GM10266 (cell line): ENCODE results near the gene IGSF5.
"Not testable (repeated sequence)": the region's sequence is repeated elsewhere in the genome, so short reads cannot be mapped to it uniquely, and the experiment has no call there.

Experiments
- DNase-seq: peaks from one replicate; pipeline ENCODE4 v3.0.0; 2012; ENCODE audit errors: extremely low spot score
- TF ChIP-seq, protein P1 (sequence below): IDR thresholded peaks from 2 replicates; pipeline ENCODE4 v1.5.1; 2012; ENCODE audit warnings: mild to moderate bottlenecking, low read depth; ENCODE audit not compliant: control insufficient read depth, insufficient read depth; ENCODE audit errors: missing control alignments

The IGSF5 gene

DNA sequence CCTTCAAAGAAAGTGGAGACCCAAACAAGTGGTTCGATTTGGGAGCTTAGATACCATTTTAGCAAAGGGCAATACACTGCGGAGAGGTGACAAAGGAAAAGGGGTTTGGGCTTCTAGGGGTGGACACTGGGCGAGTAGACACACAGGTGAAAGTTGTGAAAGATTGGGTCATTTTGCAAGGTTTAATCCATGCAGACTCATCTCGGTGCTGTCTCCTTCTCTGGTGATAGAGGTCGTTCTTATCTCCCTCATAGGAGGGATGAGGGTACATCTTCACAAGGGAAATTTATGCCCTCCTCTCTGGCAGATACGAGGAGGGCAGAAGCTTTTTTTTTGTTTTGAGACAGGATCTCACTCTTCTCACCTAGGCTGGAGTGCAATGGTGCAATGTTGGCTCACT is 6.4 kb upstream of the IGSF5 start:
- TF ChIP-seq, protein P1, sequence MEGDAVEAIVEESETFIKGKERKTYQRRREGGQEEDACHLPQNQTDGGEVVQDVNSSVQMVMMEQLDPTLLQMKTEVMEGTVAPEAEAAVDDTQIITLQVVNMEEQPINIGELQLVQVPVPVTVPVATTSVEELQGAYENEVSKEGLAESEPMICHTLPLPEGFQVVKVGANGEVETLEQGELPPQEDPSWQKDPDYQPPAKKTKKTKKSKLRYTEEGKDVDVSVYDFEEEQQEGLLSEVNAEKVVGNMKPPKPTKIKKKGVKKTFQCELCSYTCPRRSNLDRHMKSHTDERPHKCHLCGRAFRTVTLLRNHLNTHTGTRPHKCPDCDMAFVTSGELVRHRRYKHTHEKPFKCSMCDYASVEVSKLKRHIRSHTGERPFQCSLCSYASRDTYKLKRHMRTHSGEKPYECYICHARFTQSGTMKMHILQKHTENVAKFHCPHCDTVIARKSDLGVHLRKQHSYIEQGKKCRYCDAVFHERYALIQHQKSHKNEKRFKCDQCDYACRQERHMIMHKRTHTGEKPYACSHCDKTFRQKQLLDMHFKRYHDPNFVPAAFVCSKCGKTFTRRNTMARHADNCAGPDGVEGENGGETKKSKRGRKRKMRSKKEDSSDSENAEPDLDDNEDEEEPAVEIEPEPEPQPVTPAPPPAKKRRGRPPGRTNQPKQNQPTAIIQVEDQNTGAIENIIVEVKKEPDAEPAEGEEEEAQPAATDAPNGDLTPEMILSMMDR, result no peak
- no peak for DNase-seq

DNA sequence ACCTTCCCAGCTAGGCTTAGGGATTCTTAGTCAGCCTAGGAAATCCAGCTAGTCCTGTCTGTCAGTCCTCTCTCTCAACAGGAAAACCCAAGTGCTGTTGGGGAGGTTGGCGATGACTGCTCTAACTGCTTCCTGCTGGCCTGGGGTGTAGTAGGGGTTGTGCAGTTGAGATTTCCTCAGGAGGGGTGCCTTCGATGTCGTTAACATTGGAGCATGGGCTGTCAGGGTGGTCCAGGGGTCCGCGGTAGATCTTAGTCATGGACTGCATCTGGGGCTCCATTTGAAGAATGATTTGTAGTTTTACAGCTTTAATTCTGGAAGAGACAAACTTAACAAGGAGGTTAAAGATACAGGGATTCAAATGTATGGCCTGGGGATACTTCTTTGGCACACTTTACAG is 5.5 kb upstream of the IGSF5 start:
- not testable (repeated sequence) for DNase-seq

DNA sequence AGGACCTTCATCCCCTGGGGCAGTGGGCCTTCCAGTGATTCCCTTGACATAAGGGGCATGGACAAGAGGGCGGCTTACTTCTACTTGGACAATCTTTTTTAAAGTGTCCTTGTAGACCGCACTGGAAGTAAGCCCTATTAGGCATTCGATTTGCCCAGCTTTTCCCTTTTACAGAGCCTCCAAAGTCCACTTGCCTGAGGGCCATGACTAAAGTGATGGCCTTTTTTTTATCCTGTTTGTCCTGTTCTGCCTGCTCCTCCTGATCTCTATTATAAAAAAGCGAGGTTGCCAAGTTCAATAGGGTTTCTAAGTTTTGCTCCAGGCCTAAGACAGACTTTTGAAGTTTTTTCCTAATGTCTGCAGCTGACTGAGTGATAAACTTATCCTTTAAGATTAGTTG is 2.4 kb upstream of the IGSF5 start:
- not testable (repeated sequence) for DNase-seq

DNA sequence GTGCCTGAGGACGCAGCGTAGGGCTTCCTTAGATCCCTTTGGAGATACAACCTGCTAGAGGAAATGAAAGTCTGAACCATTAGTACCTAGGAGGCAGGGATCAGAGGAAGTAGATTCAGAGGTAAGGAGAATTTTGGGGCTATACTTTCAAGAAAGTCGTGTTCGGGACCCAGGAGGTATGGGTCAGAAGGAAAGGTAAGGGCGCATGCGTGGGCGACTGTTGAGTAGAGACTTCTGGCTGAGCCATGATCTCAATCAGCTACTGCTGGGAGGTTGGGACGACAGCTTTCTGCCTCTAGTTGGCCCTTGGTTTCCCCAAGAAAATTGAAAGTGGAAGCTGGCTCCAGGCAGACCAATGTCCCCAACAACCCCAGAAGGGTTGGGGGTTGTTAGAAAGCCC is 349 bp downstream of the IGSF5 start:
- not testable (repeated sequence) for DNase-seq

DNA sequence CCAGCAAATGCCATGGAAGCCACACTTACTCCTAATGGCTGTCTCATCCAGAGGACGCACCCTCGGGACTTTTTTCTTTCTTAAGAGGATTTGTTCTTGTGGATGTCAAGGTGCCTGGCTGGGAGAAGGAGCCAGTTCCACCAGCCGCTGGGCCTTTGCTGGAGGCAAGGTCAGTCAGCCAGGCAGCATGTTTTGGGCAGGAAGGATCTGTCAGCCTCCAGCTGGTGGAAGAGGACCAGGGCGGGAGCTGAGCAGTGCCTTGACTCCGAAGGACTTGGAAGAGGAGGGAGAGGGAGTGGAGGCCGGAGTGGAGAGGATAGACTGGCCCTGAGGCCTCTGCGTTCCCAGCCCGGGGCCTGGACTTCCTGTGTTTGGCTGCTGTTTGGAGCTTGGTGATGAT is 5.7 kb downstream of the IGSF5 start:
- TF ChIP-seq, protein P1, result no peak
- no peak for DNase-seq

DNA sequence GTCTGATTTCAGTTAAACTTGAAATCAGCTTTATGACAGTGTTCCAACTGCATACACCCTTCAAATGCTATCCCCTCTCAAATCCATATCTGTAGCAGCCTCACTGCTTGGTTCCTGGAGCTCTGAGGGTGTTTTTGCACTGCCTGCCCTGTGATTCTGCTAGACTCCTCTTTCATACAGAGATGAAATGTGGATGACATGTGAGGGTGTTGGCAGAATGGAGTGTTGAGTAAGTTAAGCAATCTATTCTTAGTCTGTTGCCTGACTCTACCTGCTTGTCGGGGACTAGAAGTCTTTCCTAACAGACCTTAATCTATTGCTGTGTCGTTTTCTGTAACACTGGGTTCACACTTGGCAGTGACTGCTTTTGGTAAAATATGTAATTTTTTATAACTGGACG is 9.8 kb downstream of the IGSF5 start:
- TF ChIP-seq, protein P1, result no peak
- DNase-seq, result no peak

DNA sequence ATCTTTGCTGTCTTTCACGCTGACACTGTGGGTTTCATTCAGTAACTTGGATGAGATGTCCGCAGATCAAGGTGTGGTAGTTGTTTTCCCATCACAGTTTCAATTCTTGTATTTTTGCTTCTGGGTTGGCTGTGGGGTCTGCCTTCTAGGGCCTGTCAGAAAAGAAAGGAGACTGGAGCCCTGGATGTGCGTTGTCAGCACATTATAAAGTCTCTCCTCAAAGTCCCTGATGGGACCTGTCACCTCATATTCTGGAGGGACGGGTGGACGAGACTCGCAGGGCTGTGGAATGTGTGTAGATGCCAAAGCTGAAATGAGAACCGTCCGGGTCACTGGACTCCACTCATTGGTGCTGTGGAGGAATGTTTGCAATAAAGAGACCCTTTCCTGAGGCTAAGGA is 11.3 kb downstream of the IGSF5 start:
- no peak for DNase-seq
- TF ChIP-seq, protein P1, result no peak

DNA sequence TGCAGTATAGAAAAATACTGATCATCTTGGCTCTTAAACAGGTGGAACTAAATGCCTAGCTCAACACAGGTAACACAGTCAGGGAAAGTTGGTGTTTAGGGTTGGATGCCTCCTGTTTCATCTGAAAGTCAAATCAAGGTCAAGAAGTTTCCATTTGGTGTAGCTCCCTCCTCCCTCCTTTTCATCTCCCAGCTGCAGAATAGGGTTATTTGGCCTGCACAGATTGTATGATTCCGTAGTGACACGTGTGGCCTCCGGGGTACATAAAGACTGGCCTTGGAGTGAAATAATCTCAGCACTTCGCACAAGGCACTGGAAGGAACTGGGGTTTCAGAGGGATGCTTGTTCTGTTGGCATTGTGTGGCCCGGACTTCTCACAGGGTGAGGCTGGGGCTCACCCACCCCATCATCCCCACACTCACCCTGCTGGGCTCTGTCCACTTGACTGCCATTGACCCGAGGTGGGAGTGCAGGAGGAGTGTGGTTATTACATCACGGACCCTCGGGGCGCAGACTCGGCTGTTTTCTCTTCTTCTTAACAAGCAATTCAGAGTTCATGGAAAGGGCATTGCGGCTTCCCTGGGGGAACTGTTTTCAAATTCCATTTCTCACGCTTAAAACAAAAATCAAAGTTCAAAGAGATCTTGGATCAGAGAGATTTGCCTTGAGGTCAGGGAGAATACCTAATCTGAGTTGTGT is 18.4 kb downstream of the IGSF5 start:
- TF ChIP-seq, protein P1, result no peak
- DNase-seq, result no peak

DNA sequence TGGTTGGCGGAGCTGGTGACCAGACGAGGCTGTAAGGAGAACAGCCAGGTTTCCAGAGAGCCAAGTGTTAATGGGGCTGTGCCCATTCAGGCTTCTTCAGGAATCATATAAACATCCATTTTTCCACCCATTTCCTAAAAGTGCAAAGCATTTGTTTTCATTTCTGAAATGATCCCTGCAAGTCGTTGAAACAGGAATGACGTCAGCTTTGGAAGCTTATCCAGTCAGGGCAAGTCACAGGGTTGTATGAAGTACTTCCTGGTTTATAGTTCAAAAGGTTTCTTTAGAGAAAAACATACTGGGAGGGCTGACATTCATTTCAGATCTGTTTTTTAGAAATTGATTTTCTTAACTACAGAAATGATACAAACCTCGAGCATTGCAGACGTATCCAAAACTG is 29.2 kb downstream of the IGSF5 start:
- TF ChIP-seq, protein P1, result no peak
- no peak for DNase-seq
